ENCODE data around the gene PRTN3.
"Not testable (repeated sequence)": the region's sequence is repeated elsewhere in the genome, so short reads cannot be mapped to it uniquely, and the experiment has no call there.

Gene PRTN3

DNA sequence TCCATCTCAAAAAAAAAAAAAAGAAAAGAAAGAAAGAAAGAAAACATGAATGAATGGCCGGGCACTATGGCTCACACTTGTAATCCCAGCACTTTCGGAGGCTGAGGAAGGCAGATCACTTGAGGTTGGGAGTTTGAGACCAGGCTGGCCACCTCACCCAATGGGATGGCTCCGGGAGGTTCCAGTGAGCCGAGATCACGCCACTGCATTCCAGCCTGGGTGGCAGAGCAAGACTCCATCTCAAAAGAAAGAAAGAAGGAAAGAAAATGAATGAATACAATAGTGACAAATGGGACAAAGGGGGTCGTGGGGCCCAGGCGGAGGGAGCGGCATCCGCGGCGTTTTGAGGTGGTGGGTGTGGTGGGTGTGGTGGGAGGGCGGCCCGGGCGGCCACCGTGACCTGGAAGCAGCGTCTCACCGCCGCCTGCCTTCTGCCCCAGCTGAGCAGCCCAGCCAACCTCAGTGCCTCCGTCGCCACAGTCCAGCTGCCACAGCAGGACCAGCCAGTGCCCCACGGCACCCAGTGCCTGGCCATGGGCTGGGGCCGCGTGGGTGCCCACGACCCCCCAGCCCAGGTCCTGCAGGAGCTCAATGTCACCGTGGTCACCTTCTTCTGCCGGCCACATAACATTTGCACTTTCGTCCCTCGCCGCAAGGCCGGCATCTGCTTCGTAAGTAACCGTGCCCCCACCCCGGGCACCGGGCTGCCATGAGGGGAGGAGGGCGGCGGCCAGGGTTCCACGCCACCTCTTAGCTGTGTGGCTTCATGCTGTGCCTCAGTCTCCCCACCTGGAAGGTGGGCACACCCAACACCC, 5.1 kb downstream of the PRTN3 start:
- no peak overlapping the region for H3K4me3 ChIP-seq
- H3K4me1 ChIP-seq, result peaks cover 0 to 29% (median 20%) of the 10 kb centered on the region in 4 donors
- H3K27ac ChIP-seq, result no peak overlapping the region
- TF ChIP-seq, protein P1, sequence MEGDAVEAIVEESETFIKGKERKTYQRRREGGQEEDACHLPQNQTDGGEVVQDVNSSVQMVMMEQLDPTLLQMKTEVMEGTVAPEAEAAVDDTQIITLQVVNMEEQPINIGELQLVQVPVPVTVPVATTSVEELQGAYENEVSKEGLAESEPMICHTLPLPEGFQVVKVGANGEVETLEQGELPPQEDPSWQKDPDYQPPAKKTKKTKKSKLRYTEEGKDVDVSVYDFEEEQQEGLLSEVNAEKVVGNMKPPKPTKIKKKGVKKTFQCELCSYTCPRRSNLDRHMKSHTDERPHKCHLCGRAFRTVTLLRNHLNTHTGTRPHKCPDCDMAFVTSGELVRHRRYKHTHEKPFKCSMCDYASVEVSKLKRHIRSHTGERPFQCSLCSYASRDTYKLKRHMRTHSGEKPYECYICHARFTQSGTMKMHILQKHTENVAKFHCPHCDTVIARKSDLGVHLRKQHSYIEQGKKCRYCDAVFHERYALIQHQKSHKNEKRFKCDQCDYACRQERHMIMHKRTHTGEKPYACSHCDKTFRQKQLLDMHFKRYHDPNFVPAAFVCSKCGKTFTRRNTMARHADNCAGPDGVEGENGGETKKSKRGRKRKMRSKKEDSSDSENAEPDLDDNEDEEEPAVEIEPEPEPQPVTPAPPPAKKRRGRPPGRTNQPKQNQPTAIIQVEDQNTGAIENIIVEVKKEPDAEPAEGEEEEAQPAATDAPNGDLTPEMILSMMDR (IDR thresholded peaks at IDR 0.05), result no peak
- H3K27me3 ChIP-seq, result peaks cover 0 to 68% of the 10 kb centered on the region in 2 donors
- intact Hi-C loops (cut with DNase I; ENCODE audit: low total_unique reads), result no loop called here
- no peaks in the 10 kb centered on the region for H3K9me3 ChIP-seq
- H3K36me3 ChIP-seq, result no peaks in the 10 kb centered on the region
- DNase-seq, result no peak

DNA sequence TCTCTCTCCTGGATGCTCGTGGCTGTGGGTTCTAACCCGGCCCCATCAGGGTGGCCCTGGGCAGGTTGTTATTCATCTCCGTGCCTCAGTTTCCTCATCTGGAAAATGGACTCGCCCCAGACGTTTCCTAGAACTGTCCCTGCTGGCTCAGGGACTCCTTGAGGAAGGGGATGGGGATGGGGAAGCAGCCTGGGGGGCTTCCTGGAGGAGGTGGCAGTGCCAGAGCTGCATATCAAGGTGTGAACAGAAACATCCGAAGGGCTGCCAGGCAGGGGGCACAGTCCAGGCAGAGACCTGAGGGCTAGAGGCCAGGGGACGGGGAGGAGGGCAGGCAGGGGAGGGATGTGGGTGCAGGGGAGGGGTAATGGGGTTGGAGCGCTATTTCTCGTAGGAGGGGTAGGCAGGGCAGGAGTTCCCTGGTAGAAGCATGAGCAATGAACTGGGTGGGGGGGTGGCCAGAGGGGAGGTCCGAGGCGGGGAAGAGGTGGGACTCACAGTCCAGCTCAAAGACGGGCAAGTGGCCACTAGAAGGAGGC, 7.7 kb downstream of the PRTN3 start:
- Histone ChIP-seq H3K4me3 (no peak overlapping the region), H3K27me3 (peaks cover 0 to 73% of the 10 kb centered on the region in 2 donors), H3K36me3 (no peaks in the 10 kb centered on the region), H3K27ac (no peak overlapping the region), H3K9me3 (no peaks in the 10 kb centered on the region), H3K4me1 (peaks cover 0 to 32% (median 21%) of the 10 kb centered on the region in 4 donors)
- DNase-seq, result peak in 1 of 2 donors; percentile 56
- intact Hi-C loops (cut with DNase I; ENCODE audit: low total_unique reads), result no loop called here
- TF ChIP-seq, protein P1 (IDR thresholded peaks at IDR 0.05), result no peak

DNA sequence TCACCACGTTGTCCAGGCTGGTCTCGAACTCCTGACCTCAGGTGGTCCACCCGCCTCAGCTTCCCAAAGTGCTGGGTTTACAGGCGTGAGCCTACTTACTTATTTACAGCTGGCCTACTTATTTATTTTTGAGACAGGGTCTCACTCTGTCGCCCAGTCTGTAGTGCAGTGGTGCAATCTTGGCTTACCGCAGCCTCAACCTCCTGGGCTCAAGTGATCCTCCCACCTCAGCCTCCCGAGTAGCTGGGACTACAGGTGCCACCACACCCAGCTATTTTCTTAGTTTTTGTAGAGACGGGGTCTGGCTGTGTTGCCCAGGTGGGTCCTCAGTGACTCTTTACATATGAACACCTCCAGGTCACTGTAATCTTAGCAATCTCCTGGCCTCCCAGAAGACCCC, 8.4 kb downstream of the PRTN3 start:
- Histone ChIP-seq H3K27me3 (peaks cover 0 to 72% of the 10 kb centered on the region in 2 donors), H3K4me1 (peaks cover 0 to 25% (median 14%) of the 10 kb centered on the region in 4 donors)
- DNase-seq; H3K36me3 ChIP-seq; H3K9me3 ChIP-seq; H3K4me3 ChIP-seq; intact Hi-C loops (cut with DNase I; ENCODE audit: low total_unique reads); H3K27ac ChIP-seq: not testable (repeated sequence)

DNA sequence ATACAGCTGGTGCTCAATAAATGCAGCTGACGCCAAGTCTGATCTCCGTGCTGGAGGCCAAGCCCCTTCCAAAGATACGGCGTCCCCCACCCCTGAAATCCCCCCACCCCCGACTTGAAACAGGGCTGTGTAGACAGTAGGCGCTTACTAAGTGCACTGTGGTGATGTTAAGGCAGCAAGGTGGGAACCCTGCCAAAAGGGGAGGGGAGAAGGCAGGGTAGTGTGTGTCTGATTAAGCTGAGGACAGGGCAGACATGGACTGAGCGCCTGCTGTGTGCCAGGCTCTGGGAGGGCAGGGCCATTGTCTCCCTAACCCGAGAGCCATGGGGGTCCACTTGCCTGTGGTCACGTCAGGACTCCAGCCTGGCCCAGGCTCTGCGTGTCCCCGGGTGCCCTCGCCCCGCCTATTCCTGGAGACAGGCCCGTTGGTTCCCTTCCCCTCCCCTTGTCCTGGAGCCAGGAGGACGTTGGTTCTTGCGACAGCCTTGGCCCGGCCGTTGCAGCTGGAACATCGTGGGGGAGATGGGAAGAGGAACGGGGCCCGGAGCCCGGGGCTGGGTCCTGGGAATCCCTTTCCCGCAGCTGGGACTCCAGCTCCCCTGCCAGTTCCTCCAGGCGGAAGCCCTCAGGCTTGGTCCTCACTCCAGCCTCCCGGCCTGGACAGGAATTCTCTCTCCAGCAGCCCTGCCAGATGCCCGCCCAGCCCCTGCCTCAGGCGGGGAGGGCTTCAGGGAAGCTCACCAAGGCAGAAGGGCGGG, 9.6 kb downstream of the PRTN3 start:
- peak; percentile 93 to 96 for DNase-seq
- intact Hi-C loops (cut with DNase I; ENCODE audit: low total_unique reads), result loop anchor here (10.0 kb wide), 1 partner anchor 134 kb away; the partner anchor contains the start of gene WDR18
- H3K27me3 ChIP-seq, result peaks cover 0 to 69% of the 10 kb centered on the region in 2 donors

DNA sequence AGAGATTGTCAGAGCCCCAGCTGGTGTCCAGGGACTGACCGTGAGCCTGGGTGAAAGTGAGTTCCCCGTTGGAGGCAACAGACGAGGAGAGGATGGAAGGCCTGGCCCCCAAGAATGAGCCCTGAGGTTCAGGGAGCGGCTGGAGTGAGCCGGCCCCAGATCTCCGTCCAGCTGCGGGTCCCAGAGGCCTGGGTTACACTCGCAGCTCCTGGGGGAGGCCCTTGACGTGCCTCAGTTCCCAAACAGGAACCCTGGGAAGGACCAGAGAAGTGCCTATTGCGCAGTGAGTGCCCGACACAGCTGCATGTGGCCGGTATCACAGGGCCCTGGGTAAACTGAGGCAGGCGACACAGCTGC, 10.2 kb downstream of the PRTN3 start:
- intact Hi-C loops (cut with DNase I; ENCODE audit: low total_unique reads), result loop anchor here (10.0 kb wide), 1 partner anchor 134 kb away; the partner anchor contains the start of gene WDR18
- TF ChIP-seq, protein P1 (IDR thresholded peaks at IDR 0.05), result no peak

More for the DNA sequence above, 9.6 kb downstream of the PRTN3 start:
- Histone ChIP-seq H3K27ac (peak overlapping the region; percentile 66), H3K4me1 (peaks cover 0 to 25% (median 14%) of the 10 kb centered on the region in 4 donors), H3K4me3 (peak overlapping the region in 1 of 2 donors; percentile 33), H3K9me3 (no peaks in the 10 kb centered on the region), H3K36me3 (no peaks in the 10 kb centered on the region)
- TF ChIP-seq, protein P1 (IDR thresholded peaks at IDR 0.05), result no peak

More for the DNA sequence above, 10.2 kb downstream of the PRTN3 start:
- H3K9me3 ChIP-seq, result no peaks in the 10 kb centered on the region
- H3K4me1 ChIP-seq, result peaks cover 0 to 25% (median 14%) of the 10 kb centered on the region in 4 donors
- no peak for DNase-seq
- H3K36me3 ChIP-seq, result no peaks in the 10 kb centered on the region
- peaks cover 0 to 72% of the 10 kb centered on the region in 2 donors for H3K27me3 ChIP-seq
- peak overlapping the region; percentile 66 for H3K27ac ChIP-seq
- H3K4me3 ChIP-seq, result peak overlapping the region in 1 of 2 donors; percentile 33
